ENCODE results near the gene SDHAF2.
A peak's percentile ranks its signal among the peaks of the same experiment; 100 is the strongest.
"Not testable (repeated sequence)": the region's sequence is repeated elsewhere in the genome, so short reads cannot be mapped to it uniquely, and the experiment has no call there.

SDHAF2 gene

GRCh38 chr11:61425367-61426131 is 4.4 kb upstream of the SDHAF2 start:
- DNase-seq (ENCODE audit: low spot score) = no peak

GRCh38 chr11:61429346-61429690 is 606 bp upstream of the SDHAF2 start:
- peak; percentile 88 for DNase-seq (ENCODE audit: low spot score)

GRCh38 chr11:61430839-61431238 is 915 bp downstream of the SDHAF2 start:
- not testable (repeated sequence) for DNase-seq (ENCODE audit: low spot score)

GRCh38 chr11:61437496-61437895 is 7.6 kb downstream of the SDHAF2 start:
- DNase-seq (ENCODE audit: low spot score) = no peak

- DNase-seq (ENCODE audit: low spot score) = no peak
Measured at GRCh38 chr11:61439615-61440014, 9.7 kb downstream of the SDHAF2 start.

- DNase-seq (ENCODE audit: low spot score) = no peak
Measured at GRCh38 chr11:61442616-61443015, 12.7 kb downstream of the SDHAF2 start.

GRCh38 chr11:61445516-61445915 is 15.6 kb downstream of the SDHAF2 start:
- DNase-seq (ENCODE audit: low spot score) = no peak

- peak; percentile 89 for DNase-seq (ENCODE audit: low spot score)
Measured at GRCh38 chr11:61446211-61446651, 16.3 kb downstream of the SDHAF2 start.

- DNase-seq (ENCODE audit: low spot score) = no peak
Measured at GRCh38 chr11:61447601-61448551, 18.0 kb downstream of the SDHAF2 start.

- DNase-seq (ENCODE audit: low spot score) = no peak
Measured at GRCh38 chr11:61448552-61448927, 18.6 kb downstream of the SDHAF2 start.

- DNase-seq (ENCODE audit: low spot score) = no peak
Measured at GRCh38 chr11:61452825-61453224, 22.9 kb downstream of the SDHAF2 start.

- no peak for DNase-seq (ENCODE audit: low spot score)
Measured at GRCh38 chr11:61453695-61454094, 23.8 kb downstream of the SDHAF2 start.

- DNase-seq (ENCODE audit: low spot score) = no peak
Measured at GRCh38 chr11:61454520-61454919, 24.6 kb downstream of the SDHAF2 start.

- DNase-seq (ENCODE audit: low spot score) = no peak
Measured at GRCh38 chr11:61460474-61460881, 30.6 kb downstream of the SDHAF2 start.

GRCh38 chr11:61460986-61461385 is 31.1 kb downstream of the SDHAF2 start:
- DNase-seq (ENCODE audit: low spot score) = no peak

- not testable (repeated sequence) for DNase-seq (ENCODE audit: low spot score)
Measured at GRCh38 chr11:61467602-61468001, 37.7 kb downstream of the SDHAF2 start.

GRCh38 chr11:61468002-61468401 is 38.1 kb downstream of the SDHAF2 start:
- DNase-seq (ENCODE audit: low spot score) = no peak

- DNase-seq (ENCODE audit: low spot score) = no peak
Measured at GRCh38 chr11:61472282-61472681, 42.4 kb downstream of the SDHAF2 start.

GRCh38 chr11:61472868-61473267 is 42.9 kb downstream of the SDHAF2 start:
- DNase-seq (ENCODE audit: low spot score) = no peak

- DNase-seq (ENCODE audit: low spot score) = no peak
Measured at GRCh38 chr11:61473370-61474012, 43.6 kb downstream of the SDHAF2 start.

- DNase-seq (ENCODE audit: low spot score) = no peak
Measured at GRCh38 chr11:61474013-61474643, 44.2 kb downstream of the SDHAF2 start.

- no peak for DNase-seq (ENCODE audit: low spot score)
Measured at GRCh38 chr11:61475433-61475832, 45.5 kb downstream of the SDHAF2 start.

Data from NAMALWA (cell line).